NCI-H146 (cell line): ENCODE data around the gene ZBTB8A.
"Not testable (repeated sequence)": the region's sequence is repeated elsewhere in the genome, so short reads cannot be mapped to it uniquely, and the experiment has no call there.

ENCODE experiments used
- DNase-seq: peaks from one replicate; lab custom pipeline; 2025; lab: John Stamatoyannopoulos, UW

The ZBTB8A gene

DNA sequence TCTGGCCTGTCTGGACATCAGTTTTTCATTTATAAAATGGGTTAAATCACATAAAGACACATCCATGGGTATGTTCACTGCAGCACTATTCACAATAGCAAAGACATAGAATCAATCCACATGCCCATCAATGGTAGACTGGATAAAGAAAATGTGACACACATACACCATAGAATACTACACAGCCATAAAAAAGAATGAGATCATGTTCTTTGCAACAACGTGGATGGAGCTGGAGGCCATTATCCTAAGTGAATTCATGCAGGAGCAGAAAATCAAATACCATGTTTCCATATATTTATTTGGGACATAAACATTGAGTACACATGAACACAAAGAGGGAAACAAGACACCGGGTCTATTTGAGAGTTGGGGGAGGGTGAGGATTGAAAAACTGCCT lies 83.0 kb downstream of the ZBTB8A start:
- DNase-seq: no peak

- DNase-seq: no peak
Observed at GRCh38 chr1:32622806-32623681, 83.8 kb downstream of the ZBTB8A start.

GRCh38 chr1:32623775-32624174 lies 84.5 kb downstream of the ZBTB8A start:
- no peak for DNase-seq

- no peak for DNase-seq
Observed at GRCh38 chr1:32626176-32626575, 86.9 kb downstream of the ZBTB8A start.

DNA sequence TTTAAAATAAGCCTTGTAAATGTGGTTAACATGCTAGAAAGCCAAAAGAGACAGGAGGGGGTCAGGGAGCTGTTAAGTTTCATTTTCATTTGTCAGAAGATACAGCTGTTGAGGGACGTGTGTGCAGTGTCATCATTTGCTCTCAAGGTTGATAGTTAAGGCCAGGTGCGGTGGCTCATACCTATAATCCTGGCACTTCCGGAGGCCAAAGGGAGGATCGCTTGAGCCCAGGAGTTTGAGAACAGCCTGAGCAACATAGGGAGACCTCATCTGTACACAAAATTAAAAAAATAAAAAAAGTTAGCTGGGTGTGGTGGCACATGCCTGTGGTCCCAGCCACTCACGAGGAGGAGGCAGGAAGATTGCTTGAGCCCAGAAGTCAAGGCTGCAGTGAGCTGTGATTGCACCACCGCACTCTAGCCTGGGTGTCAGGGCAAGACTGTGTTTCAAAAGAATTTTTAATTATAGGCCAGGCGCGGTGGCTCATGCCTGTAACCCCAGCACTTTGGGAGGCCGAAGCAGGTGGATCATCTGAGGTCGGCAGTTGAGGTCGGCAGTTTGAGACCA lies 88.5 kb downstream of the ZBTB8A start:
- no peak for DNase-seq

GRCh38 chr1:32630173-32630572 lies 90.9 kb downstream of the ZBTB8A start:
- DNase-seq: not testable (repeated sequence)

DNA sequence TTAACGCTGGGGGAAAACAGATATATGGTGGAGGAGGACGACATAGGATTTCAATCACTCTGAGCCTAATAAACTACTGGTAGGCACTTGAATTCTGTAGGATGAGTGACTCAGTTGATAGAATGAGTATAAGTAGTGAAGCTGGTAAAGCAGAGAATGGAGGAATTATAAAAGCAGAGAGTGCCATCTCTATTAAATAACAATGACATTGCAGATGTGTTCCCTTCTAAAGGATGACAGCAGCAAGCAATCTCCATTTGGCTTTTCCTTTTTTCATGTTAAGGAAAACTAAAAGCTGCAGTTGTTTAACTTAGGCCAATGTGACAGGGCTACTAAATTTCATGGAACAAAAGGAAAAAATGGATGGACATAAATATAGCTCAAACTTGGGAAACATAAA lies 93.6 kb downstream of the ZBTB8A start:
- DNase-seq: no peak

DNA sequence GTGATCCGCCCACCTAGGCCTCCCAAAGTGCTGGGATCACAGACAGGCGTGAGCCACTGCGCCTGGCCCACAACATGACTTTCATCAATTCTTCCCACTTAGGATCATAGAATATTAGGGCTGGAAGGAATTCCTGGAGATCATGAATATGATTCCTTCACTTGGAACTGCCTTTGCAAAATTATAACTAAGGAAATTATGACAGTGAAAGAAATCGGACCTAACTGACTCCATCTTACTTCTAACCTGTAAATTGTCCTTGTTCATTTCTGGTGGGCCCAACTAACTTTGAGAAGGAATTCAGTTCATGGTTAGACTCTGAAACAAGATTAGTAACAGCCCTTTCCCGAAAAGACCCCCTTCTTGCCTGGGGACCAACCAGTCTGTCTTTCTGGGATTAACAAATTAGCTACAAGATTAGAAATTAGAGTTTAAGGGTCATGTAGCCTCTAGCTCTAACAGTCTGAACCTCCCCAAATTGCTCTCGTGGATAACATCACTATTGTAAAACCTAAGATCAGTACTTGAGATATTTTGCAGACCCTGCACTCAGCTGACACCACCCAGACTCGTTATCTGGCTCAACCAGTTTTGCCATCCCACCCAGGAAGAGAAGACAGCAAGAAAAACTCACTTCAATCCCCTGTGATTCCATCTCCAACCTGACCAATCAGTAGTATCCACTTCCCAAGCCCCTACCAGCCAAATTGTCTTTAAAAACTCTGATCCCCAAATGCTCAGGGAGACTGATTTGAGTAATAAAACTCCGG lies 96.5 kb downstream of the ZBTB8A start:
- DNase-seq: no peak

DNA sequence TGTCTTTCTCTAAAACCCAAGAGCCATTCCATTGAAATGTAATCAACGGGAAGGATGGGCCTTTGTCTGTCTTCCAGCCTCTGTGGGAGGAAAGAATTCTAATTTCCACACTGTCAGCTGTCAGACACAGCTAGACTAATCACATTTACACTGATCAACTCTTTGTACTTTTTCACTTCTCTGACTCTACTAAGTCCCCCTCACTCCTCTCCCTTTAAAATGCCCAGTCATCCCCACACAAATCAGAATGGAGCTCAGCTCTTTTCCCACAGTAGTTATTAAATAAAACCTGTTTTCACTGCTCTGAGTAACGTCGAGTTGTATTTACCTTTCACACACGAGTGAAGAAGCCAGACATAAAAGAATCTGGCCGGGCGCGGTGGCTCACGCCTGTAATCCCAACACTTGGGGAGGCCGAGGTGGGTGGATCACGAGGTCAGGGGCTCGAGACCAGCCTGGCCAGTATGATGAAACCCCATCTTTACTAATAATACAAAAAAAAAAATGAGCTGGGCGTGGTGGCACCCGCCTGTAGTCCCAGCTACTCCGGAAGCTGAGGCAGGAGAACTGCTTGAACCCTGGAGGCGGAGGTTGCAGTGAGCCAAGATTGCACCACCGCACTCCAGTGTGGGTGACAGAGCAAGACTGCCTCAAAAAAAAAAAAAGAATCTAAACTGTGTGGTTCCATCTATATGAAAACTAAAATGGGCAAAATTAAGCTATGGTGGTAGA lies 97.9 kb downstream of the ZBTB8A start:
- no peak for DNase-seq

GRCh38 chr1:32639489-32640075 lies 100.4 kb downstream of the ZBTB8A start:
- DNase-seq: no peak

DNA sequence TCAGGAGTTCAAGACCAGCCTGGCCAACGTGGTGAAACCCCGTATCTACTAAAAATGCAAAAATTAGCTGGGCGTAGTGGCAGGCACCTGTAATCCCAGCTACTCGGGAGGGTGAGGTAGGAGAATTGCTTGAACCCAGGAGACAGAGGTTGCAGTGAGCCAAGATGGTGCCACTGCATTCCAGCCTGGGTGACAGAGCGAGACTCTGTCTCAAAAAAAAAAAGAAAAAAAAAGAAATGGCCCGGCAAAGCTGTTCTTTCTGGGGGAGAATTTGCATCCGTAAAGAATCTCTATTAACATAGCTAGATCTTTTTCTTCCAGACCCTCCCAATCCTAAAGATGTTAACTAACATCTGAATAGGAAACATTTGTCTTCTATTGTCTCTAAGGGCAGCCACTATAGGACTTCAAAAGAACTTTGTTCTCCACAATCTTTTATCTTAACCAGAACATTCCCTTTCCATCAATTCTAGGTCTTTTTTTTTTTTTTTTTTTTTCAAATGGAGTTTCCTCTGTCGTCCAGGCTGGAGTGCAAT lies 103.1 kb downstream of the ZBTB8A start:
- not testable (repeated sequence) for DNase-seq

- no peak for DNase-seq
Observed at GRCh38 chr1:32644426-32644825, 105.2 kb downstream of the ZBTB8A start.

DNA sequence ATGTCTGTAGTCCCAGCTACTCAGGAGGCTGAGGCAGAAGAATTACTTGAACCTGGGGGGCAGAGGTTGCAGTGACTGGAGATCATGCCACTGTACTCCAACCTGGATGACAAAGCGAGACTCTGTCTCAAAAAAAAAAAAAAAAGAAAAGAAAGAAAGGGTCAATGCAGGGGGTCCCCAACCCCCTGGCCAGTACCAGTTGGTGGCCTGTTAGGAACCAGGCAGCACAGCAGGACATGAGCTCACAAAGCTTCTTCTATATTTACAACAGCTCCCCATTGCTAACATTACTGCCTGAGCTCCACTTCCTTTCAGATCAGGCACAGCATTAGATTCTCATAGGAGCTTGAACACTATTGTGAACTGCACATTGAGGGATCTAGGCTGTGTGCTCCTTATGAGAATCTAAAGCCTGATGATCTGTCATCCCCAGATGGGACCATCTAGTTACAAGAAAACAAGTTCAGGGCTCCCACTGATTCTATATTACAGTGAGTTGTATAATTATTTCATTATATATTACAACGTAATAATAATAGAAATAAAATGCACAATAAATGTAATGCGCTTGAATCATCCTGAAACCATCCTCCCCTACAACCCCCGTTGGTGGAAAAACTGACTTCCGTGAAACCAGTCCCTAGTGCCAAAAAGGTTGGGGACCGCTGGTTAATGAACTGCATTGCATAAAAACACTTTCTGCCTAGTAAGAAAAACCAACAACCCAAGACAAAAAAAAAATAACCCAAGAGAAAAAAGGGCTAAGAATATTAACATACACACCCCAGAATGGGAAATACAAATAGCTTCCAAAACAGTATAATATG lies 108.3 kb downstream of the ZBTB8A start:
- DNase-seq: peak; percentile 13

DNA sequence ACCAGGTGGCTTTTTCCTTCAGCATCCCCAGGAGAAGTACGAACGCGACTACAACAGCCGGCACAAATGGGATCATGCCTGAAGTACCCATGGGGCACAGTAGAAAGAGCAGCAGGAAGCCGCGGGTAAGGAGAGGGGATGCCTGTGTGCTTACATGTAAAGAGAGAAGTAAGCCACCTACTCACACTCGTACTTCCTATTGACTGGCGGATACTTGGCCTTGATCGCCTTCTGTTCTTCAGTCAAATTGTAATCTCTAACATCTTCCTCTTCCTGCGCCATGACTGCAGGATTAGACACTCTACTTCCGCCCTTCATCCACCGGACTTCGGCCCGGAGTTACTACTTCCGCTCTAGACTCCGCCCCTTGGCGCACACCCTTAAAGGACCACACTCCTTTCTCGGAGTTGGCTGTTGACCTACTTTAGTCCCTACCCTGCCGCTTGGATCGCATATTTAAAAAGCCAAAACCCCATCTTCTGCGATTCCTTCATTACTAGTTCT lies 111.1 kb downstream of the ZBTB8A start, which contains the start of gene ZBTB8OS:
TSS of gene ZBTB8OS (minus strand) at position 303 of the 504 bp plus-strand sequence. CDS start at position 282, 21 bp downstream.
- peak; percentile 90 for DNase-seq

DNA sequence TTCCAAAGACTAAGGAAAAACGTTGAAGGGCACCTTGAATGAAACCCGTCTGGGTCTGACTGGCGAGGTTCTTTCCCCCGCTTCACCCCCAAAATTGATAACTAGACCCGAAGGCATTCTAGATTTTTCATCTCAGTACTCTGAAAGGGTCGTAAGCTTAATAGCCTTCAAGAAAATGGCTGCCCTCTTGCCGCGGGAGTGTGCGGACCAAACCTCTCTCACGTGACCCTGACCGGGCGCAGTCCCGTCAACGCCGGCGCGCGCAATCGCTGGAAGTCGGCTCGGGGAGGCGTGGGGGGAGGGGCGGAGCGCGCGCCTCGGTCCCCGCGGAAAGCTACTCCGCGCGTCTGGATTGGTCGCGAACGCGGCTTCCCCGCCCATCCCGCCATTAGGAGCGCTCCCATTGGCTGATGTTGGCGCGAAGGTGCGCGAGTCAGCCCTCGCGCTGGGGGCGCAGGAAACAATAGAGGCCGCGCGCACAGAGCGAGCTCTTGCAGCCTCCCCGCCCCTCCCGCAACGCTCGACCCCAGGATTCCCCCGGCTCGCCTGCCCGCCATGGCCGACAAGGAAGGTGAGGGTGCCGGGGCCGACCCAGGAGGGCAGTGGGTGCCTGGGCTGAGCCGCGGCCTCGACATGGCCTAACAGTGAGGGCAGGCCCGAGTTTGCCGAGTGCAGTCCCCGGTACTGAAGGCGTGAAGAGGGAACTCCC lies 111.7 kb downstream of the ZBTB8A start, which contains the start of gene RBBP4:
TSS of gene RBBP4 (plus strand) at position 457 of the 709 bp plus-strand sequence. CDS start at position 556, 99 bp downstream.
- DNase-seq: peak; percentile 94

DNA sequence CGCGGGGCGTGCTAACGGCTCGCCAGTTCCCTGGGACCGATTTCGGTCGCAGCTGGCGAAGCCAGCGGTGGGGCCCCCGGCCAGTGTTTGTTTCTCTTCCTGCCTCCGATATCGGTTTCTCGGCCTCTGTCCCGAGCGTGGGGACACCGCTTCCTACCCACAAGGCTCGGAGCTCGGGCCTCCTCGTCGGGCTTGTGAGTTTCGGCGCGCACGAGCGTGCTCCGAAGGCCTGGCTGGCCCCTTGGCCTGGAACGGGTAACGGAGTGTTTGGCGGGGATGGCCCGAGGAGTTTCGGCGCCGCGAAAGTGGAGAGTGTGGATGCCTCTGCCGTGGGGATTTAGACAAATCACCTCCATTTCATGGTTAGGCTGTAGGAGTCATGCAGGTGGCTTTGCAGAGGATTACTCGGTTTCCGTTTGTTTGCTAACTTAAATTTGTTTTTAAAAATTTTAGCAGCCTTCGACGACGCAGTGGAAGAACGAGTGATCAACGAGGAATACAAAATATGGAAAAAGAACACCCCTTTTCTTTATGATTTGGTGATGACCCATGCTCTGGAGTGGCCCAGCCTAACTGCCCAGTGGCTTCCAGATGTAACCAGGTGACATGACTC lies 112.3 kb downstream of the ZBTB8A start:
- peak; percentile 54 for DNase-seq

DNA sequence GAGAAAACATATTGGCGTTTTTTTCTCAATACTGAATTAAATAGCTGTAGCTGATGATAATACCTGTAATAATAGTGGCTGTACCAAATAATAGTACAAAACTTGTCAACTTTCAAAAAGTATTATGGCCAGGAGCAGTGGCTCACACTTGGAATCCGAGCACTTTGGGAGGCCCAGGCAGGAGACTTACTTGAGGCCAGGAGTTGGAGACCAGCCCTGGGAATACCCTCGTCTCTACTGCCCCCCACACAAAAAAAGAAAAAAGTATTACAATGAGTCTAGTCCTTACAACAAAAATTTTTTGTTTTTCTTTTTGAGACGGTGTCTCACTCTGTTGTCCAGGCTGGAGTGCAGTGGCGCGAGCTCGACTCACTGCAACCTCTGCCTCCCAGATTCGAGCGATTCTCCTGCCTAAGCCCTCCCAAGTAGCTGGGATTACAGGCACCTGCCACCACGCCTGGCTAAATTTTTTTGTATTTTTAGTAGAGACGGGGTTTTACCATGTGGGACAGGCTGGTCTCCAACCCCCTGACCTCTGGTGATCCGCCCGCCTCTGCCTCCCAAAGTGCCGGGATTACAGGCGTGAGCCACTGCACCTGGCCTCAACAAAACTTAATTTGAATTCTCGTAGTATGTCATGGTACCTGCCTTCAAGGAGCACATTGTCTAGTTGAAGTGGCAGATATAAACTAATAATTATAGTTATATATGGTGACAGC lies 113.2 kb downstream of the ZBTB8A start:
- DNase-seq: no peak
